Karpas-422 (cell line): ENCODE measurements around the gene CEP295NL. TPM values are rescaled to one million over a fixed set of nuclear protein-coding genes. Genes with fewer than 3 reads are reported as not detected.
"Not testable (repeated sequence)": the region's sequence is repeated elsewhere in the genome, so short reads cannot be mapped to it uniquely, and the experiment has no call there.

Experiments
- DNase-seq: peaks from one replicate; pipeline ENCODE4 v3.0.0-alpha.2; 2015
- H2AFZ ChIP-seq: fragments of 200-600 bp; sonication (generic); 2 replicates; pipeline ENCODE4 v1.6.1; 2014; ENCODE audit warnings: antibody characterized with exemption, low read length, mixed read lengths
- H3K27ac ChIP-seq: fragments of 200-600 bp; sonication (generic); 2 replicates; pipeline ENCODE4 v1.5.1; 2014; ENCODE audit warnings: mild to moderate bottlenecking, low read length, moderate library complexity
- H3K27me3 ChIP-seq: fragments of 200-600 bp; sonication (generic); 2 replicates; pipeline ENCODE4 v1.6.1; 2014; ENCODE audit warnings: low read length, mixed read lengths
- H3K36me3 ChIP-seq: fragments of 200-600 bp; sonication (generic); 2 replicates; pipeline ENCODE4 v1.6.1; 2014; ENCODE audit warnings: low read length, mixed read lengths; ENCODE audit not compliant: insufficient read depth
- H3K4me1 ChIP-seq: fragments of 200-600 bp; sonication (generic); 2 replicates; pipeline ENCODE4 v1.6.1; 2014; ENCODE audit warnings: mild to moderate bottlenecking, low read length, mixed read lengths
- H3K4me2 ChIP-seq: fragments of 200-600 bp; sonication (generic); 2 replicates; pipeline ENCODE4 v1.6.1; 2014; ENCODE audit warnings: low read length, low read depth, mild to moderate bottlenecking; ENCODE audit not compliant: poor library complexity, severe bottlenecking
- H3K4me3 ChIP-seq: fragments of 200-600 bp; sonication (generic); 2 replicates; pipeline ENCODE4 v1.5.1; 2014; ENCODE audit warnings: mild to moderate bottlenecking, antibody characterized with exemption, low read length, mixed read lengths
- H3K79me2 ChIP-seq: fragments of 200-600 bp; sonication (generic); 2 replicates; pipeline ENCODE4 v1.6.1; 2014; ENCODE audit warnings: mild to moderate bottlenecking, low read length, mixed read lengths
- H3K9ac ChIP-seq: fragments of 200-600 bp; sonication (generic); 2 replicates; pipeline ENCODE4 v1.6.0; 2014; ENCODE audit warnings: low read length
- H3K9me2 ChIP-seq: fragments of 200-600 bp; sonication (generic), shearing (Covaris generic); replicated peaks from 2 replicates; pipeline ENCODE4 v1.6.0; 2014; ENCODE audit warnings: mild to moderate bottlenecking, low read length, moderate library complexity; ENCODE audit not compliant: insufficient read depth
- H3K9me3 ChIP-seq: fragments of 300-700, 200-600 bp; sonication (generic); 2 replicates; pipeline ENCODE4 v1.6.1; 2014; ENCODE audit warnings: low read length, mixed read lengths
- H4K20me1 ChIP-seq: fragments of 200-600 bp; sonication (generic); 2 replicates; pipeline ENCODE4 v1.6.1; 2014; ENCODE audit warnings: mild to moderate bottlenecking, antibody characterized with exemption, low read length, low read depth; ENCODE audit not compliant: insufficient read depth
- total RNA-seq: library from RNA; depleted of rRNA; stranded (reverse); fragments of >200 nt; shearing (Covaris generic); gene quantifications from 2 replicates; pipeline ENCODE4 v1.2.3, GENCODE V29; 2014; ENCODE audit warnings: low replicate concordance

The CEP295NL gene
- total RNA-seq, 1 experiment from 2014 or later, result not detected

GRCh38 chr17:78945455-78945854, 42.5 kb upstream of the CEP295NL start:
- not testable (repeated sequence) for H3K4me3 ChIP-seq, H3K79me2 ChIP-seq, H3K27ac ChIP-seq, H3K9ac ChIP-seq, H3K9me2 ChIP-seq, H3K36me3 ChIP-seq, H3K27me3 ChIP-seq, H2AFZ ChIP-seq, H3K4me1 ChIP-seq, H4K20me1 ChIP-seq, H3K9me3 ChIP-seq, H3K4me2 ChIP-seq, DNase-seq

GRCh38 chr17:78944956-78945355, 42.0 kb upstream of the CEP295NL start:
- Histone ChIP-seq H3K4me1 (no peaks in the 10 kb centered on the region), H4K20me1 (no peaks in the 10 kb centered on the region), H3K9me2 (no peaks in the 10 kb centered on the region), H3K36me3 (no peaks in the 10 kb centered on the region), H3K27me3 (no peaks in the 10 kb centered on the region), H3K9ac (no peak overlapping the region), H3K9me3 (no peaks in the 10 kb centered on the region; the same call in 1 of the 2 replicates), H3K27ac (no peak overlapping the region), H3K79me2 (no peaks in the 10 kb centered on the region), H3K4me2 (no peak overlapping the region), H2AFZ (no peak overlapping the region), H3K4me3 (no peak overlapping the region)
- no peak for DNase-seq

- H3K4me1 ChIP-seq, result no peaks in the 10 kb centered on the region
- H3K9me3 ChIP-seq, result no peaks in the 10 kb centered on the region
- no peak for DNase-seq
- no peak overlapping the region for H3K9ac ChIP-seq
- H3K4me2 ChIP-seq, result no peak overlapping the region
- H4K20me1 ChIP-seq, result no peaks in the 10 kb centered on the region
- no peaks in the 10 kb centered on the region for H3K79me2 ChIP-seq
- no peak overlapping the region for H3K27ac ChIP-seq
- no peak overlapping the region for H2AFZ ChIP-seq
- H3K4me3 ChIP-seq, result no peak overlapping the region
- H3K27me3 ChIP-seq, result no peaks in the 10 kb centered on the region
- no peaks in the 10 kb centered on the region for H3K9me2 ChIP-seq
- no peaks in the 10 kb centered on the region for H3K36me3 ChIP-seq
Measured at GRCh38 chr17:78944026-78944425, 41.0 kb upstream of the CEP295NL start.

- H3K27me3 ChIP-seq, result no peaks in the 10 kb centered on the region
- no peaks in the 10 kb centered on the region for H3K9me2 ChIP-seq
- no peak overlapping the region for H3K4me3 ChIP-seq
- no peak overlapping the region for H3K27ac ChIP-seq
- no peaks in the 10 kb centered on the region for H3K9me3 ChIP-seq
- DNase-seq, result no peak
- H3K4me2 ChIP-seq, result no peak overlapping the region
- H3K79me2 ChIP-seq, result no peaks in the 10 kb centered on the region
- H3K36me3 ChIP-seq, result no peaks in the 10 kb centered on the region
- no peaks in the 10 kb centered on the region for H4K20me1 ChIP-seq
- H3K9ac ChIP-seq, result no peak overlapping the region
- H2AFZ ChIP-seq, result no peak overlapping the region
- no peaks in the 10 kb centered on the region for H3K4me1 ChIP-seq
Measured at GRCh38 chr17:78940708-78941107, 37.7 kb upstream of the CEP295NL start.

- Histone ChIP-seq H3K27me3 (no peaks in the 10 kb centered on the region), H3K27ac (no peak overlapping the region), H3K79me2 (no peaks in the 10 kb centered on the region), H3K4me2 (no peak overlapping the region), H3K4me3 (no peak overlapping the region), H3K36me3 (no peaks in the 10 kb centered on the region), H3K4me1 (no peaks in the 10 kb centered on the region), H3K9ac (no peak overlapping the region), H4K20me1 (no peaks in the 10 kb centered on the region), H3K9me3 (no peaks in the 10 kb centered on the region), H2AFZ (no peak overlapping the region), H3K9me2 (no peaks in the 10 kb centered on the region)
- DNase-seq, result no peak
Measured at GRCh38 chr17:78940258-78940657, 37.3 kb upstream of the CEP295NL start.

GRCh38 chr17:78939615-78940014, 36.6 kb upstream of the CEP295NL start:
- no peak overlapping the region for H3K4me3 ChIP-seq
- H3K9ac ChIP-seq, result no peak overlapping the region
- H3K9me2 ChIP-seq, result no peaks in the 10 kb centered on the region
- H3K4me1 ChIP-seq, result no peaks in the 10 kb centered on the region
- DNase-seq, result no peak
- no peak overlapping the region for H3K4me2 ChIP-seq
- H3K36me3 ChIP-seq, result no peaks in the 10 kb centered on the region
- H3K79me2 ChIP-seq, result no peaks in the 10 kb centered on the region
- no peak overlapping the region for H3K27ac ChIP-seq
- no peaks in the 10 kb centered on the region for H3K9me3 ChIP-seq
- H2AFZ ChIP-seq, result no peak overlapping the region
- no peaks in the 10 kb centered on the region for H4K20me1 ChIP-seq
- no peaks in the 10 kb centered on the region for H3K27me3 ChIP-seq

- Histone ChIP-seq H3K4me3 (no peak overlapping the region), H3K4me1 (no peaks in the 10 kb centered on the region), H3K4me2 (no peak overlapping the region), H3K27me3 (no peaks in the 10 kb centered on the region), H3K9me2 (no peaks in the 10 kb centered on the region), H2AFZ (no peak overlapping the region), H4K20me1 (no peaks in the 10 kb centered on the region), H3K79me2 (no peaks in the 10 kb centered on the region), H3K9ac (no peak overlapping the region), H3K9me3 (no peaks in the 10 kb centered on the region), H3K27ac (no peak overlapping the region), H3K36me3 (no peaks in the 10 kb centered on the region)
- DNase-seq, result no peak
Measured at GRCh38 chr17:78937561-78937960, 34.6 kb upstream of the CEP295NL start.

GRCh38 chr17:78935419-78936323, 32.7 kb upstream of the CEP295NL start:
- Histone ChIP-seq H3K27ac (no peak overlapping the region), H3K79me2 (no peaks in the 10 kb centered on the region), H3K4me2 (no peak overlapping the region), H3K4me1 (no peaks in the 10 kb centered on the region), H3K36me3 (no peaks in the 10 kb centered on the region), H2AFZ (no peak overlapping the region), H3K9me2 (no peaks in the 10 kb centered on the region), H3K9me3 (no peaks in the 10 kb centered on the region), H3K27me3 (no peaks in the 10 kb centered on the region), H3K4me3 (no peak overlapping the region), H3K9ac (no peak overlapping the region), H4K20me1 (no peaks in the 10 kb centered on the region)
- DNase-seq, result no peak
